Mesenchymal stem cell (in vitro differentiated cells and primary cell): ENCODE data around the gene ARMH3.

Experiments used
- DNase-seq: peaks from one replicate; pipeline ENCODE4 v3.0.0-alpha.2; 2013
- H2AFZ ChIP-seq: one replicate; pipeline ENCODE4 v1.6.1; 2013; ENCODE audit warnings: low read depth, mild to moderate bottlenecking, control low read depth, inconsistent platforms, low read length, moderate library complexity
- H2AK5ac ChIP-seq: 2 replicates; pipeline ENCODE4 v1.6.1; 2013; ENCODE audit warnings: low read length, moderate library complexity, mild to moderate bottlenecking, inconsistent platforms; ENCODE audit not compliant: severe bottlenecking
- H2BK120ac ChIP-seq: one replicate; pipeline ENCODE4 v1.6.1; 2013; ENCODE audit warnings: low read depth, mild to moderate bottlenecking, inconsistent platforms, low read length, moderate library complexity
- H2BK12ac ChIP-seq, 2 experiments: one replicate each; pipeline ENCODE4 v1.6.1; 2013; ENCODE audit warnings: inconsistent platforms in 2 of 2, low read length in 2 of 2, mild to moderate bottlenecking in 2 of 2, moderate library complexity in 2 of 2, control low read depth in 1 of 2
- H2BK15ac ChIP-seq: one replicate; pipeline ENCODE4 v1.6.1; 2013; ENCODE audit warnings: mild to moderate bottlenecking, low read depth, inconsistent platforms; ENCODE audit not compliant: poor library complexity, severe bottlenecking
- H2BK5ac ChIP-seq: 2 replicates; pipeline ENCODE4 v1.6.1; 2013; ENCODE audit warnings: low read depth, mild to moderate bottlenecking, low read length, control low read depth, inconsistent platforms; ENCODE audit not compliant: poor library complexity, severe bottlenecking
- H3K14ac ChIP-seq, 2 experiments: one replicate each; pipeline ENCODE4 v1.6.1; 2013; ENCODE audit warnings: inconsistent platforms in 2 of 2, low read length in 2 of 2, control low read depth in 1 of 2, mild to moderate bottlenecking in 1 of 2, moderate library complexity in 1 of 2
- H3K18ac ChIP-seq, 2 experiments: one replicate each; pipeline ENCODE4 v1.6.1; 2013; ENCODE audit warnings: inconsistent platforms in 2 of 2, low read length in 2 of 2, control low read depth in 1 of 2, low read depth in 1 of 2, mild to moderate bottlenecking in 1 of 2
- H3K23ac ChIP-seq, 2 experiments: one replicate each; pipeline ENCODE4 v1.6.1; 2013; ENCODE audit warnings: inconsistent platforms in 2 of 2, low read length in 2 of 2, mild to moderate bottlenecking in 2 of 2, moderate library complexity in 2 of 2, control low read depth in 1 of 2
- H3K27ac ChIP-seq: 2 replicates; pipeline ENCODE4 v1.5.1; 2013; ENCODE audit warnings: mild to moderate bottlenecking, moderate library complexity, low read length, control low read depth, inconsistent platforms; ENCODE audit not compliant: poor library complexity, severe bottlenecking
- H3K27me3 ChIP-seq, 2 experiments: 2 replicates each; pipeline versions ENCODE4 v1.6.1 to v1.7.0; 2013; ENCODE audit warnings: low read length in 2 of 2, mild to moderate bottlenecking in 2 of 2, moderate library complexity in 2 of 2, control low read depth in 1 of 2, inconsistent platforms in 1 of 2; ENCODE audit not compliant: control insufficient read depth in 1 of 2, insufficient read depth in 1 of 2
- H3K36me3 ChIP-seq, 2 experiments: 2 replicates each; pipeline versions ENCODE4 v1.6.1 to v1.7.0; 2013; ENCODE audit warnings: low read length in 2 of 2, control low read depth in 1 of 2, inconsistent platforms in 1 of 2, low read depth in 1 of 2, mild to moderate bottlenecking in 1 of 2; ENCODE audit not compliant: insufficient read depth in 2 of 2, control insufficient read depth in 1 of 2
- H3K4ac ChIP-seq, 2 experiments: one replicate each; pipeline ENCODE4 v1.6.1; 2013; ENCODE audit warnings: inconsistent platforms in 2 of 2, low read length in 2 of 2, mild to moderate bottlenecking in 2 of 2, moderate library complexity in 2 of 2, control low read depth in 1 of 2, low read depth in 1 of 2
- H3K4me1 ChIP-seq: 2 replicates; pipeline ENCODE4 v1.6.1; 2013; ENCODE audit warnings: low read depth, low read length, control low read depth; ENCODE audit not compliant: control insufficient read depth, insufficient read depth
- H3K4me2 ChIP-seq: 2 replicates; pipeline ENCODE4 v1.6.1; 2013; ENCODE audit warnings: low read length, mild to moderate bottlenecking, inconsistent platforms; ENCODE audit not compliant: poor library complexity, severe bottlenecking
- H3K4me3 ChIP-seq, 2 experiments: 2 replicates each; pipeline versions ENCODE4 v1.5.1 to v1.7.0; 2013; ENCODE audit warnings: low read length in 2 of 2, mild to moderate bottlenecking in 2 of 2, control low read depth in 1 of 2, low read depth in 1 of 2; ENCODE audit not compliant: insufficient read depth in 1 of 2
- H3K79me1 ChIP-seq: replicated peaks from 2 replicates; pipeline ENCODE4 v1.6.1; 2013; ENCODE audit warnings: mild to moderate bottlenecking, control low read depth, low read length, inconsistent platforms; ENCODE audit not compliant: poor library complexity, severe bottlenecking
- H3K9ac ChIP-seq: 2 replicates; pipeline ENCODE4 v1.7.0; 2013; ENCODE audit warnings: mild to moderate bottlenecking, low read length, moderate library complexity
- H3K9me3 ChIP-seq: 2 replicates; pipeline ENCODE4 v1.7.0; 2013; ENCODE audit warnings: mild to moderate bottlenecking, low read length; ENCODE audit not compliant: control insufficient read depth
- H4K8ac ChIP-seq: one replicate; pipeline ENCODE4 v1.6.1; 2013; ENCODE audit warnings: inconsistent platforms, mild to moderate bottlenecking, low read length, moderate library complexity
- H4K91ac ChIP-seq: one replicate; pipeline ENCODE4 v1.6.1; 2013; ENCODE audit warnings: mild to moderate bottlenecking, low read length, inconsistent platforms
- WGBS: methylation state at CpG from one replicate; pipeline ENCODE4 v1.1.7; 2013; ENCODE audit warnings: mixed read lengths; 5-methylcytosine and 5-hydroxymethylcytosine counted together

The ARMH3 gene

GRCh38 chr10:101906586-101907183 lies 149.3 kb downstream of the ARMH3 start:
- Histone ChIP-seq H3K9me3 (no peaks in the 10 kb centered on the region), H2BK12ac (no peak overlapping the region), H3K4me2 (no peak overlapping the region), H3K9ac (no peak overlapping the region), H4K91ac (no peak overlapping the region), H4K8ac (no peak overlapping the region), H3K18ac (no peak overlapping the region), H3K14ac (no peak overlapping the region), H3K27me3 (no peaks in the 10 kb centered on the region), H3K79me1 (peaks cover 13% of the 10 kb centered on the region), H2BK120ac (no peak overlapping the region), H2BK5ac (no peak overlapping the region), H2AK5ac (no peak overlapping the region), H3K4me1 (peaks cover 1% of the 10 kb centered on the region), H3K4me3 (no peak overlapping the region), H2AFZ (no peak overlapping the region), H3K23ac (no peak overlapping the region), H3K27ac (no peak overlapping the region), H3K4ac (no peak overlapping the region), H3K36me3 (peaks cover 11 to 17% of the 10 kb centered on the region in 2 experiments), H2BK15ac (no peak overlapping the region)
- 89% methylated on average over 2 of the region's 4 CpGs for WGBS
- DNase-seq = no peak

- no peak overlapping the region for H4K8ac ChIP-seq
- H3K27ac ChIP-seq = no peak overlapping the region
- H3K9ac ChIP-seq = no peak overlapping the region
- no peak overlapping the region for H2BK12ac ChIP-seq
- no peak overlapping the region for H3K4ac ChIP-seq
- DNase-seq = no peak
- no peaks in the 10 kb centered on the region for H3K9me3 ChIP-seq
- H2BK120ac ChIP-seq = no peak overlapping the region
- no peak overlapping the region for H2AFZ ChIP-seq
- H3K14ac ChIP-seq = no peak overlapping the region
- H2BK5ac ChIP-seq = no peak overlapping the region
- no peak overlapping the region for H4K91ac ChIP-seq
- no peak overlapping the region for H2AK5ac ChIP-seq
- H3K4me2 ChIP-seq = no peak overlapping the region
- H3K4me1 ChIP-seq = no peaks in the 10 kb centered on the region
- peaks cover 17% of the 10 kb centered on the region for H3K79me1 ChIP-seq
- no peak overlapping the region for H3K4me3 ChIP-seq
- H2BK15ac ChIP-seq = no peak overlapping the region
- peaks cover 8 to 14% of the 10 kb centered on the region in 2 experiments for H3K36me3 ChIP-seq
- H3K27me3 ChIP-seq = no peaks in the 10 kb centered on the region
- no peak overlapping the region for H3K23ac ChIP-seq
- 100% methylated on average over 1 of the region's 2 CpGs for WGBS
- H3K18ac ChIP-seq = no peak overlapping the region
These were observed 150.7 kb downstream of the ARMH3 start for GRCh38 chr10:101905251-101905650.

GRCh38 chr10:101903827-101904550 lies 152.0 kb downstream of the ARMH3 start:
- no peak overlapping the region for H3K4ac ChIP-seq
- H3K36me3 ChIP-seq = peaks cover 8 to 11% of the 10 kb centered on the region in 2 experiments
- H3K27me3 ChIP-seq = no peaks in the 10 kb centered on the region
- peaks cover 17% of the 10 kb centered on the region for H3K79me1 ChIP-seq
- no peak overlapping the region for H3K9ac ChIP-seq
- 71% methylated on average over 6 of the region's 7 CpGs for WGBS
- no peak overlapping the region for H2AFZ ChIP-seq
- no peak overlapping the region for H4K91ac ChIP-seq
- peak overlapping the region in 1 of 2 experiments; percentile 5 for H3K23ac ChIP-seq
- no peak overlapping the region for H2AK5ac ChIP-seq
- no peaks in the 10 kb centered on the region for H3K4me1 ChIP-seq
- no peaks in the 10 kb centered on the region for H3K9me3 ChIP-seq
- H3K14ac ChIP-seq = no peak overlapping the region
- peak; percentile 61 for DNase-seq
- H4K8ac ChIP-seq = no peak overlapping the region
- no peak overlapping the region for H2BK12ac ChIP-seq
- H3K4me3 ChIP-seq = no peak overlapping the region
- H3K27ac ChIP-seq = no peak overlapping the region
- no peak overlapping the region for H3K4me2 ChIP-seq
- no peak overlapping the region for H2BK5ac ChIP-seq
- H2BK120ac ChIP-seq = no peak overlapping the region
- H3K18ac ChIP-seq = no peak overlapping the region
- H2BK15ac ChIP-seq = no peak overlapping the region

GRCh38 chr10:101902820-101903145 lies 153.2 kb downstream of the ARMH3 start:
- no peak for DNase-seq
- Histone ChIP-seq H3K23ac (no peak overlapping the region), H3K4ac (no peak overlapping the region), H3K4me3 (no peak overlapping the region), H2AK5ac (no peak overlapping the region), H2BK12ac (no peak overlapping the region), H3K9me3 (no peaks in the 10 kb centered on the region), H2BK5ac (no peak overlapping the region), H4K91ac (no peak overlapping the region), H3K79me1 (peaks cover 16% of the 10 kb centered on the region), H2BK15ac (no peak overlapping the region), H3K27ac (no peak overlapping the region), H3K9ac (no peak overlapping the region), H4K8ac (no peak overlapping the region), H2AFZ (no peak overlapping the region), H2BK120ac (no peak overlapping the region), H3K14ac (no peak overlapping the region), H3K4me2 (no peak overlapping the region), H3K27me3 (no peaks in the 10 kb centered on the region), H3K36me3 (peaks cover 8 to 11% of the 10 kb centered on the region in 2 experiments), H3K4me1 (no peaks in the 10 kb centered on the region), H3K18ac (no peak overlapping the region)
- 94% methylated on average over 3 of the region's 4 CpGs for WGBS
